GM18511 (cell line): Measurements from ENCODE around the gene TFAP2E.

ENCODE experiments used
- ATAC-seq: cut with Tn5 transposase; IDR thresholded peaks from one replicate; pipeline ENCODE4 v1.9.1; 2021; ENCODE audit warnings: mild to moderate bottlenecking, moderate library complexity; ENCODE audit not compliant: unreplicated experiment

Gene TFAP2E

DNA sequence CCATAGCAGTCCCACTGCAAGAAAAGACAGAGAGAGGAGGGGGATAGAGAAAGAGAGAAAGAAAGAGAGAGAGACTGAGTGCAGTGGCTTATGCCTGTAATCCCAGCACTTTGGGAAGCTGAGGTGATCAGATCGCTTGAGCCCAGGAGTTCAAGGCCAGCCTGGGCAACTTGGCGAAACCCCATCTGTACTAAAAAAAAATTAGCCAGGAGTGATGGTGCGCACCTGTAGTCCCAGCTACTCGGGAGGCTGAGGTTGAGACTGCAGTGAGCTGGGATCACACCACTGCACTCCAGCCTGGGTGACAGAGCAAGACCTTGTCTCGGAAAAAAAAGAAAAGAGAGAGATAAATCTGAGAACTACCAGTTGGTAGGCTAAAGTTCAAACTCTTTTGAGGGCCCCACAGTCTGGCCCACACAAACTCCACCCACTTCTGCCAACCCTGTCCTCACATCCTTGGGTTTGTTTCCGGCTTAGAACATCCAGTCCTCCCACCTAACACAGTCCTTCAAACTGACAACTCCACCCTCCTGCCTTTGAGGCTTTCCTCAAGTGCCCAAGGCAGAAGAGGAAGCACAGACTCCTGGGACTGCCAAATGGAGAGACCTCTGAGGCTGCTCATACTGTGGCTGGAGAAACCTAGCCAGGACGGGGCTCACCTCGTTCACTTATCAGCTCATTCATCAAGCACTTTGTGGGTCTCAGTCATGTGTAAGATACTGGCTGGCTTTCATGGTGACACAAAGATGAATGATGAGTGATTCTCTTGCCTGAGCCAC lies 20.1 kb downstream of the TFAP2E start:
- ATAC-seq: no peak

DNA sequence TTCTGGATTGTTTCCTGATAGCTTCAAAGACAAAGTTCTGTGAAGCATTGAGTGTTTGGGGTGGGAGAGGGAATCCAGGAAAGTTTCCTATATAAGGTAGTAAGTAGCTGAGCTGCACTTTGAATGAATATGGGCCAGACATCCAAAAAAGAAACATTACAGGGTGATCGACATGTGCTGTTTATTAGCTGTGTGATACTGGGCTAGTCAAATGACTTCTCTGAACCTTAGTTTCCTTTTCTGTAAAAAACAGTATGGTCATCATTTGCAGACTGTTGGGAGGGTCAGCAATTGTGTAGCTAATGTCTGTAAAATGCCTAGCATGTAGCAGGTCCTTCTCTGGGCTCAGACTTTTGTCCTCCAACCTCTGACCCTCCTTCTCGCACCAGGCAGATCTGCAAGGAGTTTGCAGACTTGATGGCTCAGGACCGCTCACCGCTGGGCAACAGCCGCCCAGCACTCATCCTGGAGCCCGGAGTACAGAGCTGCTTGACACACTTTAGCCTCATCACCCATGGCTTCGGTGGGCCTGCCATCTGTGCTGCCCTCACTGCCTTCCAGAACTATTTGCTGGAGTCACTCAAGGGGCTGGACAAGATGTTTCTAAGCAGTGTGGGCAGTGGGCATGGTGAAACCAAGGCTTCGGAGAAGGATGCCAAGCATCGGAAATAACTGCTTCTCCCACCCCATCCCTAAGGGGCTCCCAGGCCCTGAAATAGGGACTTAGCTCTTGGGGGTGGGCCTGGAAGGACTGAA lies 21.1 kb downstream of the TFAP2E start:
- ATAC-seq: no peak

DNA sequence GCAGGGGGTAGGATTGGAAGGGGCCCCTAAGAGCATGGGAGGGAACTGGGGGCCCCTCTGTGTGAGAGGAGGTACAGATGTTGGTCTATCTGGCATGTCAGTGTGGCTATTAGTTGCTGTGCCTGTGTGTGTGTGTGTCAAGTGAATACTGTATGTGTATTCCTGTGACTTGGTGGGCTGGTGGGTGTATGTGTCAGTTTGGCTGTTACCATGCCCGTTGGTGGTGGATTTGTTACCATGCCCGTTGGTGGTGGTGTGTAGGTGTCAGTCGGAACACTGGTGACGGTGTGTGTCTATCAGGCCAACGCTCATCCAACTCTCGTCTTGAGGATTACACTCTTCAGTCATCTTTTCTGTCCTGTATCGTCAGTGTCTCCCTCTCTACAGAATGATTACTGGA lies 22.6 kb downstream of the TFAP2E start:
- ATAC-seq: no peak

- ATAC-seq: no peak
Observed at GRCh38 chr1:35597870-35598269, 24.8 kb downstream of the TFAP2E start.

GRCh38 chr1:35598895-35599294 lies 25.8 kb downstream of the TFAP2E start:
- no peak for ATAC-seq

GRCh38 chr1:35599411-35599810 lies 26.3 kb downstream of the TFAP2E start:
- no peak for ATAC-seq

DNA sequence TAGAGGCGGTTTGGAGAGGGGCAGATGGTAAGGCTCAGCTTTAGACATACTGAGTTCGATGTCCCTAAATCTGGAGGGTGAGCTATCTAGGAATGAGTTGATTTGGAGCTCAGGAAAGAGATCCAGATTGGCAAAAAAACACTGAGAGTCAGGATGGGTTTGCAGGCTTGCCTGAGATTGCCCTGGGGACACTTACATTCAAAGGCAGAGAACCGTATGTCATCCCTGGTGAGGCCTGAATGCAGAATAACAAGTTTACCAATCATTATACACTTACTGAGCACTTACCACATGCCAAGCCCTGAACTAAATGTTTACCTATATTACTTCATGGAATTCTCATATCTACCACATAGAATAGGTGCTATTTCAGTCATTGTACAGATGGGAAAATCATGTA lies 27.5 kb downstream of the TFAP2E start:
- ATAC-seq: no peak

- no peak for ATAC-seq
Observed at GRCh38 chr1:35603468-35603867, 30.4 kb downstream of the TFAP2E start.

- ATAC-seq: no peak
Observed at GRCh38 chr1:35603941-35604340, 30.8 kb downstream of the TFAP2E start.

GRCh38 chr1:35605071-35605866 lies 32.2 kb downstream of the TFAP2E start:
- ATAC-seq: no peak

DNA sequence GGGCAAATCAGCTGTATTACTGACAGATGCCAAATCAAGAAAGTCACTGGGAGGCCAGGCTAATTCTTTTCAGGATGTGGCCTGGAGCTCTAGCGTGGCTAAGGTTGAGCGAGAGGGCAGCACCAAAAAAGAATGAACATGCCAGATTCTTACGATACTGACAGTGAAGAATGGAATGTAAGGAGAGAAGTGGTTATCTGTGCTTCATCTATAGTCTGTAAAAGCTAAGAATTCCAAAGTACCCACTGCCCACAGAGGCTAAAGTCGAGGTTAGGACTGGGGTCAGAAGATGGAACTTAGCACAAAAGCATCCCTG lies 32.7 kb downstream of the TFAP2E start:
- ATAC-seq: no peak

- no peak for ATAC-seq
Observed at GRCh38 chr1:35611655-35612054, 38.5 kb downstream of the TFAP2E start.

GRCh38 chr1:35615440-35615839 lies 42.3 kb downstream of the TFAP2E start:
- ATAC-seq: no peak

DNA sequence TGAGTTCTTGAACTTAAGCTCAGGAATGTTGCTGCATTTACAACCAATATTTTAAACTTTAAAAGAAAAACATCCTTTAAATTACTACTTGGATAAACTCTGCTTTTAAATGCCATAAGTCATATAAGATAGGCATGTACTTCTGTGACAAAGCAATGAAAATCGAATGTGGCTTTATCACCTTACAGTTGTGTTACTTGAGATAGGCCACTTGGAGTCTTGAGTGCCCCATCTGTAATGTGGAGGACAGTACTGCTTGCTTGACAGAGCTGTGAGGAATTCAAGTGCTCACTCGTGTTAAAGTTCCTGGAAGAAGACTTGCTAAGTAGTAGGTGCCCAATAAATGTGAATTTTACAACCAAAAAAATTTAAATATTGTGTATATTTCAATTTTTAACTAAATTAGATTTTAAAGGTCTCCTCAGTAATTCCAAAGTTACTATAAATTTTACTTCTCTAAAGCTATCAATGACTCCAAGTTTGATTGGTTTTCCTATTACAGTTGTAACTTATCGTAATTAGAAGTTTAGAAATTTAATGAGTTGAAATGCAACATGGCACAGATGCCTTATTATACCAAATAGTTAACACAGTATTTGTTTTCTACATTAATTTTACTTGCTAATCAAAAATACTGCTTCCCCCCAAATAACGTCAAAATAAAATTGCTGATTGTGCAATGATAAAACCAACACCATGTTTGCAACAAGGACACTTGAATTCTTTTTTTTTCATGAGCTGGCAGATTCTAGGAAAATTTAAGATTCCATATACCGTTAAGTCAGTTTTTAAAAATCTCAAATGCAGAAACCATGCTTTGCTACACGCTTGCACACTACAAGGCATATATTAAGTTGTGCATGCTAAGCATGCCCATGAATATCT lies 46.4 kb downstream of the TFAP2E start:
- ATAC-seq: no peak

DNA sequence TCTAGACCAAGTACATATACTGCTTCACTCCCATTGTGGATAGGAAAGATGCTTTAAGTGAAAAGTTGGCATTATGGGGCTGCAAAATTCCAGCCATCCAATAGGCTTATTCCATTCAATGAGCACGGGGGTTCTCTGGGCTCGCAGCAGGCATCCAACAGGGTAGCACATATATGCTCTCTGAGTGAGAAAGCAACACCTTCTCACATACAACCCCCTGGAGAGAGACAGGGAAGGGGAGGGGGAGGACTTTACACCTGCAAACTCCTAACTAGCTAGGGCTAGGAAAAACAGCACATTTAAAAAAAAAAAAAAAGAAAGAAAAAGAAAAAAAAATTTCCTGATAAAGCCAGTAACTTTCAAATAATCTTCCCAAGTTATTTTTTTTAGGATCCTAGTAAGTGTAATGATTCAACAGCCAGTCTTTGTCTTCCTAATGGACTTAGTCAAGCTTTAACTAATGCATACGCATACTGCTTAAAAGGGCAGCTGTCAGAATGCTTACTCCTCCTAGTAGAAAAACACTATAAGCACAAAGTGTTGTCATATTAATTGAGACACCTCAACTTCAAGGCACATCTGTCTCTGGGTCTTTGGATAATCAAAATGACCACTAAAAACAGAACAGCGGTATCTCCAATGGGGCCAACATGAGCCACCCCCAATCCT lies 49.5 kb downstream of the TFAP2E start:
- ATAC-seq: no peak

DNA sequence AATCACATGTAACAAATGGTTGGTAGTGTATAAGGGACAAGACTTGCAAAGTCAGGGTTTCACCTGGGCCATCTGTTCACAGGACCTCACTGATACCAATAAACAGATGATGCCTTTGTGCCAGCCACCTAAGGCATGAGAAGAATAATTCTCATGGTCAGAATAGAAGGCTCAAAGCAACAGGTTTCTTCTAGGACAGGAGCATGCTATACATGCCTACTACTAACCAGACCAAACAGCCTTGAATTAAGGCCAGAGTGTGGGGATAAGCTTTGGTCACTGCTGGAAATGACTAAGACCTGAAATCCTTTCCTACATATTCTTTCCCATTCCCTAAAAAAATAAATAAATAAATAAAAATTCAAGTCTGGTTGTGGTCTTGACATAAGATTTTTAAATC lies 50.7 kb downstream of the TFAP2E start:
- ATAC-seq: no peak

- no peak for ATAC-seq
Observed at GRCh38 chr1:35629051-35629450, 55.9 kb downstream of the TFAP2E start.

DNA sequence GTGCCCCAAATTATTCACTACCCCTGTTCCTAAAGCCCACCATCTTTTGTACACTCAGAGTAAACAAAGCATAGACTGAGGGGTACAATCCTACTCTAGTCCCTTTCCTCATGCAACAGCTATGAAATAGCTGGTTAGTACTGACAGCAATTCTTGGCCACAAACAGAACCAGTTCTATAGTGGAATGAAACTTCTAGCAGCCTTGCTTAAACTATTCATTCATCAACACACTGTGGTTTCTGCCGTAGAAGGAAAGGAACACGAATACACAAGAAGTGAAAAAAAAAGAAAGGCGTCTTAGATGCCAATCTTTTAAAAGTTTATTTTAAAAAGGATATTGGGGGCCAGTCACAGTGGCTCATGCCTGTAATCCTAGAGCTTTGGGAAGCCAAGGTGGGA lies 58.3 kb downstream of the TFAP2E start:
- ATAC-seq: no peak

DNA sequence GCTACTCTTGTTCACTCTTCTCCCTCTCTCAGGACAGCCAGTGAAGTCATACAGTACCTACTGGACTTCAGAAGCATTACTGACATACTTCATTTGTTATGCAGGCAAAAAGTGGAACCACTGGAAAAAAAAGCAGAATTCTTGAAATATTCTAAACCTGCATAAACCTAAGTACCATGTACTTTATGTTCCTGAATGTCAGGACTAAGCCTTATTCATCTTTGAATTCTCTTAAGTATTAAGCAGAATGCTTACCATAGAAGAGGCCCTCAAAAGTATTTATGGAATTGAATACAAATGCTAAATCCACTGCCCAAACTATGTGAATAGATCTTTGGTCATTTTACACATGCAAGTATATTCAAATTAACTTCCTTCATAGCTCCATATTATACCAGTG lies 60.4 kb downstream of the TFAP2E start:
- no peak for ATAC-seq

GRCh38 chr1:35637401-35637809 lies 64.3 kb downstream of the TFAP2E start:
- ATAC-seq: no peak
